Measurements from ENCODE around the gene HDAC4.

Gene HDAC4

DNA sequence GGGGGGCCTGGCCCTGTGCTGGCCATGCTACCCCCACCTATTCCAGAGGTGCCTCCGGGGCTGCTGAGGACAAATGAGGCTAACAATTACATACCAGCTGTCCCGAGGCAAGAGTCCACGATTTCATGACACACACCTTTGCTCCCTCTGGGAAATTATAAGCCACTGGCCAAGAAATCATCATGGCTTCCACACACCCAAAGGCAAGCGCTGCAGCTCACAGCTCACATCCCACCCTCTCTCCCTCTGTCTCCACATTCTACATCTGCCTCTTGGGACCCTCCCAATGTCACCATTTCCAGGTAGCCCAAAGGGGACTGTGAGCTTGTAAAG is 134.4 kb downstream of the HDAC4 start:
- TF ChIP-seq ZFX (IDR thresholded peaks at IDR 0.05; ENCODE audit: borderline replicate concordance) (no peak), CTCF (IDR thresholded peaks at IDR 0.05) (no peak)
- H3K27ac ChIP-seq: no peak overlapping the region

DNA sequence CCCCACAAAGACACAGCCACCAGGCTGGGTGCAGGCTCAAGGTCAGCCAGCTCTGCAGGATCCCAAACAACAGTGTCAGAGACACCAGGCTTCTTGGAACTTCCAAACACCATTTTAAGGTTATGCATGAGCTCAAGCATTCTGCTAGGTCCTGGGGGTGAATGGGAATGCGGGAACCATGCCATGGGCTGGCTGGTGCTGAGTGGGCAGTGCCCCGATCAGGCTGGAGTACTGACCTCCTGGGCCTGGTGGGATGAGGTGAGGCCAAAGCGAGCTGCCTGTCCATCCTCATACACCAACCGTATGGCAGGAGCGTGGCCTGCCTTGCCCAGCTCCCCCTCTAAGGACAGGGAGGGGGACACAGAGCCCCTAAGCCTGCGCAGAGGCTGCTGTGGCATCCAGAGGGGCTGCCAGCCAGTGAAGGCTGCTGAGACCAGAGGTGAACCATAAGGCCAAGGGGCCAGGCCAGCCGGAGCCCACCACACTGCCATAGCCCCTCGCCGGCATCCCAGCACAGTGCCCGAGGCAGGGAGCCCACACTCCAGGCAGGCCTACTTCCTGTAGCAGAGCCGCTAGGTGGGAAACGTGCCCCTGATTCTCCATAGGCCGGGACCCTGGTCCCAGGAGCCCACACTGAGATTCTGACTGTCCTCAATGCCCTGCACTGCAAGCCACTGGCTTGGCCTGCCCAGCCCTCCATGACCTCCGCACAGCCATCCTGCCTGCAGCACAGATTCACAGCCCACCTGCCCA is 135.0 kb downstream of the HDAC4 start:
- TF ChIP-seq ZFX (IDR thresholded peaks at IDR 0.05; ENCODE audit: borderline replicate concordance): no peak
- no peak for TF ChIP-seq CTCF (IDR thresholded peaks at IDR 0.05)
- no peak overlapping the region for H3K27ac ChIP-seq

GRCh38 chr2:239264838-239265651 is 135.8 kb downstream of the HDAC4 start:
- no peak for TF ChIP-seq ZFX (IDR thresholded peaks at IDR 0.05; ENCODE audit: borderline replicate concordance)
- TF ChIP-seq CTCF (IDR thresholded peaks at IDR 0.05): no peak
- H3K27ac ChIP-seq: no peak overlapping the region

- TF ChIP-seq ZFX (IDR thresholded peaks at IDR 0.05; ENCODE audit: borderline replicate concordance): no peak
- TF ChIP-seq CTCF (IDR thresholded peaks at IDR 0.05): no peak
- no peak overlapping the region for H3K27ac ChIP-seq
These were observed 136.4 kb downstream of the HDAC4 start for GRCh38 chr2:239264492-239264837.

DNA sequence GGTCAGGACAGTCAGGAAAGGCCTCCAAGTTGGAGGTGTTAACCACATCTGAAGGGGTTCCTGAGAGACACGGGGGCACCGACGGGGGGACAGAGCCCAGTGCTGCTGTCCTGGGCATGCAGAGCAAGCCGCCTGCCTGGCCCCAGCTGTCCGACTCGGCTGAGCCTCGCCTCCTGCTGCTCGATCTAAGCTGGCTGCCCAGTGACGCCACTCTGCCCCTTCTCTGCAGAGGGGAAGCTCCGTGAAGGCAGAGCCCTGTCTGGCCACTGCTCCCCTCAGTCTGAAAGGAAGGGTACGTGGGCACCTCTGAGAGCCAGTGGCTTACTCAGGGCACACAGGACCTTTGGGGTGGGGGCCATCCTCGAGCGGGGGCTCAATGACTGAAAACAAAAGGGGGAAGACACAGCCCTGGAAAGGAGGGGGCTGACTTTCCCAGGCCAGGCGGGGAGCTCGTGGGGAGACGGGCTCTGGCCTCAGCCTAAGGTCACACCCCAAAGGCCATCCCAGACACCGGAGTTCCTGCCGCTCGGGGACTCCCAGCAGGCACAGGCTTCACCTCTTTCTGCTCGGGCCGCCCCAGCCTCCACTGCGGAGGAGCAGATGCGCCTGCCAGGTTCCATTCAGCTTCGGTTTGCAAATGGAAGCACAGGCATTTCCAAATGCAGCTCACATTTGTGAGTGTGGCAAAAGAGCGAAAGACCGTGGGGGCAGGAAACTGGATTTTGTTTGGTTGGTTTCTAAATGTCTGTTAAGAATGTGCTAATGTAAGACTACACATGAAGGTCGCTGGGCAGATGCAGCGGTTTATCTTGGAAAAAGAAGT is 136.9 kb downstream of the HDAC4 start:
- no peak for TF ChIP-seq CTCF (IDR thresholded peaks at IDR 0.05)
- H3K27ac ChIP-seq: no peak overlapping the region

DNA sequence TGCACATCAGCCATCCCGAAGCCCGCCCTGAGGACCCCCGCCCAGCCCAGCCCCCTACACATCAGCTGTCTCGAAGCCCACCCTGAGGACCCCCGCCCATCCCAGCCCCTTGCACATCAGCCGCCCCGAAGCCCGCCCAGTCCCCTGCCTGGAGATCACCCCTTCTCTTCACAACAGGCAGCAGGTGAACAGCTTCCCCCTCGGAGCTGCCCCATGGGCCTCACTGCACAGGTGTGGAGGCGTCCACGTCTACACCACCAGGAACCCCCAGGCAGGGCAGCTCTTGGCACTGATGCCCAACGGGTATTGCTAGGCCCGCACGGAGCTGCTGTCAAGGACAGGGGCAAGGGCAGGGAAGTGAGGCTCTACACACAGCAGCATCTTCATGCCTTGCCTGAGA is 137.6 kb downstream of the HDAC4 start:
- TF ChIP-seq CTCF (IDR thresholded peaks at IDR 0.05): no peak
- no peak for TF ChIP-seq ZFX (IDR thresholded peaks at IDR 0.05; ENCODE audit: borderline replicate concordance)
- H3K27ac ChIP-seq: no peak overlapping the region

Measured in 22Rv1 (cell line).